GOT3 (cell line): ENCODE results near the gene GJA10.
"Not testable (repeated sequence)": the region's sequence is repeated elsewhere in the genome, so short reads cannot be mapped to it uniquely, and the experiment has no call there.

Experiments used
- DNase-seq: peaks from one replicate; lab custom pipeline; 2025; ENCODE audit warnings: mixed read lengths; lab: John Stamatoyannopoulos, UW

GJA10 gene

GRCh38 chr6:89894169-89894568 is at the start of gene GJA10:
TSS of gene GJA10 (plus strand) at chr6:89894469. CDS start at chr6:89894469, 0 bp downstream.
- no peak for DNase-seq

DNA sequence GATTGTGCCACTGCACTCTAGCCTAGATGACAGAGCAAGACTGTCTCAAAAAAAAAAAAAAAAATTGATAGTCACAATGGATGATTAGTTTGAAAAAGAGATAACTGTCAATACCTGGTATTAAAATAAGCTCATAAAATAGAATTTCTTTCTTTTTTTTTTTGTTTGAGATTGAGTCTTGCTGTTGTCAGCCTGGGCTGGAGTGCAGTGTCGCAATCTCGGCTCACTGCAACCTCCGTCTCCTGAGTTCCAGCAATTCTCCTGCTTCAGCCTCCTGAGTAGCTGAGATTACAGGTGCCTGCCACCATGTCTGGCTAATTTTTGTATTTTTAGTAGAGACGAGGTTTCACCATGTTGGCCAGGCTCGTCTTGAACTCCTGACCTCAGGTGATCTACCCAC is 46.8 kb upstream of the GJA10 start:
- DNase-seq, result not testable (repeated sequence)

- no peak for DNase-seq
Observed at GRCh38 chr6:89853068-89853467, 41.2 kb upstream of the GJA10 start.

DNA sequence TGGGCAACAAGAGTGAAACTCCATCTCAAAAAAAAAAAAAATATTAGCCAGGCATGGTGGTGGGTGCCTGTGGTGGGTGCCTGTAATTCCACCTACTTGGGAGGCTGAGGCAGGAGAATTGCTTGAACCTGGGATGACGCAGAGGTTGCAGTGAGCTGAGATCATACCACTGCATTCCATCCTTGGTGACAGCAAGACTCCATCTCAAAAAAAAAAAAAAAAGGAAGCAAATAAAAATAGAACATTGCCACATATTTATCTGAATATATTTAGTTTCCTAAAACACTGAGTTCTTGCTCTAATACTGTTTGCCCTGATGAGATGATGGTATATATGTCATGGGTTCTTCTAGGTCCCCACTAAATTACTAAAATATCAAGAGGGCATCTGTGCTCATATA is 36.2 kb upstream of the GJA10 start:
- no peak for DNase-seq

DNA sequence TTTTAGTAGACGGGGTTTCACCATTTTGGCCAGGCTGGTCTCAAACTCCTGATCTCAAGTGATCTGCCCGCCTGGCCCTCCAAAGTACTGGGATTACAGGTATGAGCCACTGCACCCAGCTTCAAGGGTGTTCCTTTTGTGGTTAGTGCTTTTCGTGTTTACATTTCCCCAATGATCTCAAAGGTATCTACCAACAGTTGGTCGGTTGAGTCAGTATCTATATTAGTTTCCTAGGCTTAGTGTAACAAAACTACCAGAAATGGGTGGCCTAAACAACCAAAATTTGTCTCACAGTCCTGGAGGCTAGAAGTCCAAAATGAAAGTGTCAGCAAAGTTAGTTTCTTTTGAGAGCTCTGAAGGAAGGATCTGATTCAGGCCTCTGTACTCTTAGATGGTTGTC is 34.5 kb upstream of the GJA10 start:
- DNase-seq, result no peak

- no peak for DNase-seq
Observed at GRCh38 chr6:89862273-89862672, 32.0 kb upstream of the GJA10 start.

GRCh38 chr6:89862698-89863097 is 31.6 kb upstream of the GJA10 start:
- DNase-seq, result no peak

GRCh38 chr6:89866024-89866678 is 28.1 kb upstream of the GJA10 start:
- DNase-seq, result no peak

DNA sequence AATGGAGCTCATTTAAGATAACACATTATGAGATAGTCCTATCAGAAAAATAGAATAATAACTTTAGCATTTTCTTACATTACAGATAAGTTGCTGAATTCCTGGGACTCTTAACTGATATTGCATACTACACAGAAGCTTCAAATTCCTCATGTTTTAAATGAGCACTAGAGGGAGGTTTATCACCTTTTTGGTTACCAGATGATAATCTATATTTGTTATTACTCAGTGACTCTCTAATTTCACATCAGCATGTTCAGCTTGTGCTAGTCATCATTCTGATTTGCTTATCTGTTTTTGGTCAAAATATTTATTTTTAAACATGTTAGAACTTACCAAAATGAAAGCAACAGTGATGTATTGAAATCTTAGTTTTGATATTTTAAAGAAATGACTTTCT is 20.5 kb upstream of the GJA10 start:
- no peak for DNase-seq

GRCh38 chr6:89874438-89874837 is 19.8 kb upstream of the GJA10 start:
- no peak for DNase-seq

DNA sequence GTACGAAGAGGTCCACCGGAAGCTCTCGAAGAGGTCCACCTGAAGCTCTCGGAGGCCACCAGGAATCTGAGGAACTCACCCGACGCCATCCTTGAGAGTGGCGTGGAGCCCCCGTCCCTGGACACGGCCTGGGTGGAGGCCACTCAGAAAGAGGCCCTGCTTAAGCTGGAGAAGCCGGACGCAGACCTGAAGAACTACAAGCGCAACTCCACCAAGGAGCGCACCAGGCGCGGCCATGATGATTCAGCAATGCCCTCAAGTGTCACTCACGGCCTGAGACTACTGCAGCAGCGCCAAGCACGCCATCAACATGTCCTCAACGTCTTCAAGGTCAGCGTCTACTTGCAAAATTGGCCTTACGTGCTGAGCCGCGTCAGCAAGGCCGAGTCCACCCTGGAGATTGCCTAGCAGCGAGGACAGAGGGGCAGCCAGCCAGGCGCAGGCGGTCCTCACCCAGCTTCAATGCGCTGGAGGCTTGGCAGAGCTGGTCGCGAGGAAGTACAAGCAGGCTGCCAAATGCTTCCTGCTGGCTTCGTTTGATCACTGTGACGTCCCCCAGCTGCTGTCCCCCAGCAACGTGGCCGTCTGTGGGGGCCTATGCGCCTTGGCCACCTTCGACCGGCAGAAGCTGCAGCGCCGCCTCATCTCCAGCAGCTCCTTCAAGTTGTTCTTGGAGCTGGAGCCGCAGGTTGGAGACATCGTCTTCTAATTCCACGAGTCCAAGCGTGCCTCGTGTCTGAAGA is 7.7 kb upstream of the GJA10 start:
- DNase-seq, result no peak

DNA sequence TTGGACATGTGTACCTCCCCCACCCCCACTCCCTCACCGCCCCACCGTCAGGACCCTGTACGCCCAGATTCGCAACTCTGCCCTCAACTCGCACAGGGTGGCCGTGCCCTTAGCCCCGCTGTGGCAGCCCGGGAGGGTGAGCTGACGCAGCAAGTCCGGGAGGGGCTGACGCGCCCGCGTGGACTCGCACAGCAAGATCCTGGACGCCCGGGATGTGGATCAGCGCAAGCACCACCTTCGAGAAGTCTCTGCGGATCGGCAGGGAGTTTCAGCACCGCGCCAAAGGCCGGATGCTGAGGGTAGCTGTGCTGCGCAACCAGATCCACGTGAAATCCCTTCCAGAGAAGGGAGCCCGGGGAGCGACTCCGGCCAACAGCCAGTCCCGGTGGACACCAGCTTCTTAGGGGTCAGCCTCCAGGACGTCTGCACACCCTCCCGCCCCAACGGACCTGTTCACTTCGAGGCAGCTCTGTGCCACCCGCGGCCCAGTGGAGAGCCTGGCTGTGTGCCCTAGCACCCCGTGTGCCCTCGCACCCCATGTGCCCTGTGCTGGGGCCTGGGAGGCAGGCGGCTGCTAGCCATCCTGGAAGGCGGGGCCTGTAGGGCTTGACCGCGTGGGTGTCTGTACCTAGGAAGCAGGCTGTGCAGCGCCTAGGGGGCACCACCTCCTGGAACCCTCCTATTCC is 6.7 kb upstream of the GJA10 start:
- no peak for DNase-seq

DNA sequence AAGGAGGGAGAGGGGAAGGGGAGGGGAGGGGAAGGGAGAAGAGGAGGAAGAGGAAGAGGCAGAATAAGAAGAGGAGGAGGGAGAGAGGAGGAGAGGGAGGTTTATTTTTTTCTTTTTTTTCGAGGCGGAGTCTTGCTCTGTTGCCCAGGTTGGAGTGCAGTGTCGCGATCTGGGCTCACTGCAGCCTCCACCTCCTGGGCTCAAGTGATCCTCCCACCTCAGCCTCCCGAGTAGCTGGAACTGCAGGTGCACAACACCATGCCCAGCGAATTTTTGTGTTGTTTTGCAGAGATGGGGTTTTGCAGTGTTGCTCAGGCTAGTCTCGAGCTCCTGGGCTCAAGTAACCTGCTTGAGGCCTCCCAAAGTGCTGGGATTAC is 6.1 kb upstream of the GJA10 start:
- no peak for DNase-seq

GRCh38 chr6:89888871-89889270 is 5.4 kb upstream of the GJA10 start:
- DNase-seq, result no peak

DNA sequence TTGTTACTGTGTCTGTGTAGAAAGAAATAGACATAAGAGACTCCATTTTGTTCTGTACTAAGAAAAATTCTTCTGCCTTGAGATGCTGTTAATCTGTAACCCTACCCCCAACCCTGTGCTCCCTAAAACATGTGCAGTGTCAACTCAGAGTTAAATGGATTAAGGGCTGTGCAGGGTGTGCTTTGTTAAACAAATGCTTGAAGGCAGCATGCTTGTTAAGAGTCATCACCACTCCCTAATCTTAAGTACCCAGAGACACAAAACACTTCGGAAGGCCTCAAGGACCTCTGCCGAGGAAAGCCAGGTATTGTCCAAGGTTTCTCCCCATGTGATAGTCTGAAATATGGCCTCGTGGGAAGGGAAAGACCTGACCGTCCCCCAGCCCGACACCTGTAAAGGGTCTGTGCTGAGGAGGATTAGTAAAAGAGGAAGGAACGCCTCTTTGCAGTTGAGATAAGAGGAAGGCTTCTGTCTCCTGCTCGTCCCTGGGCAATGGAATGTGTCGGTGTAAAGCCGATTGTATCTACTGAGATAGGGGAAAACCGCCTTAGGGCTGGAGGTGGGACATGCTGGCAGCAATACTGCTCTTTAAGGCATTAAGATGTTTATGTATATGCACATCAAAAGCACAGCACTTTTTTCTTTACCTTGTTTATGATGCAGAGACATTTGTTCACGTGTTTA is 3.3 kb upstream of the GJA10 start:
- not testable (repeated sequence) for DNase-seq

DNA sequence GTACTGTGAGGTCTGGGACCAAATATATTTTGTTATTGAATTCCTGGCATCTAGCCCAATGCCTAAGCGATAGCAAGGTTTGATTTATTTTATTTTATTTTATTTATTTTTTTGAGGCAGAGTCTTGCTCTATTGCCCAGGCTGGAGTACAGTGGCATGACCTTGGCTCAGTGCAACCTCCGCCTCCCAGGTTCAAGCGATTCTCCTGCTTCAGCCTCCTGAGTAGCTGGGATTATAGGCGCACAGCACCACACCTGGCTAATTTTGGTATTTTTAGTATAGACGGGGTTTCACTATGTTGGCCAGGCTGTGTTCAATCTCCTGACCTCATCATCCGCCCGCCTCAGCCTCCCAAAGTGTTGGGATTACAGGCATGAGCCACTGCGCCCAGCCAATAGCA is 1.7 kb upstream of the GJA10 start:
- DNase-seq, result not testable (repeated sequence)

- no peak for DNase-seq
Observed at GRCh38 chr6:89895276-89895874, 1.1 kb downstream of the GJA10 start.

DNA sequence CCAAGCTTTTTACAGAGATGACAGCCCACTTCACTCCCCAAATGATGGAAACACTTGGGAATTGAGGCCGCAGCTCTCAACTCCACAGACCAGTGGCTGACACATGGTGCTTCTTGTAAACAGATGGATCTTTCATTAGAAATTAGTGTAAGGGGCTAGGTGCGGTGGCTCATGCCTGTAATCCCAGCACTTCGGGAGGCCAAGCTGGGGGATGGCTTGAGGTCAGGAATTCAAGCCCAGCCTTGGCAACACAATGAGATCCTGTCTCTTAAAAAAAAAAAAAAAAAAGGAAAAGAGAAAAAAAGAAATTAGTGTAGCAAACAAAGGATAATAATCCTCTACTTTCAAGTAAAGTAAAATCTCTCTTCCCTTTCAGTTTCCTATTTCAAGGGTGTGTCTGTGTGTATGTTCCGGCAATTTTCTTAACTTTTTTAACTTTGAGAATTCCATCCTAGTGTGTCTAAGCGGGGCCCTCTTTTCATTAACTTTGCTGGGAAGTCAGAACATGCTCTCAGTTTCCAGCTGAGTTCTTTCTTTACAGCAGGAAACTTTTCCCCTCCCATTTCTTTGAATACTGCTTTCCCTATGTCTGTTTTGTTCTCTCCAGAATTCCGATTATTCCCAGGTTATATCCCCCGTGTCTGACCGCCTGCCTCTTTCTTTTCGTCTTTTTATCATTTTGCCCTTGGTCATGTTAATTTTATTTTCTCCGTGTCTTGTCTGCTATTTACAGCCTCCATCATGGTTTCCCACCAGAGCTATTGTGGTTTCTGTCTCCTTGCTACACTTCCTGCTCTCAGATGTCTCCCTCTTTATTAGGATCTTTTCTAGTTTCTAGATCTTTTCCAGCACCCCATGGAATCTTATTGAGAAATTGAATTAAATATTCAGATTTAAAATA is 16.0 kb downstream of the GJA10 start:
- not testable (repeated sequence) for DNase-seq

- DNase-seq, result no peak
Observed at GRCh38 chr6:89910902-89911240, 16.6 kb downstream of the GJA10 start.

- no peak for DNase-seq
Observed at GRCh38 chr6:89916136-89916920, 22.1 kb downstream of the GJA10 start.
